HepG2 (cell line): ENCODE results near the gene TRIM4. TPM values are rescaled to one million over a fixed set of nuclear protein-coding genes. Genes with fewer than 3 reads are reported as not detected.

Experiments
- CHD2 ChIP-seq: IDR thresholded peaks from 2 replicates; pipeline ENCODE4 v1.6.1; 2011; ENCODE audit warnings: low read depth, low read length, improper control_type of control experiment
- GPN1 ChIP-seq: sonication (generic); formaldehyde crosslinking; IDR thresholded peaks from 2 replicates; pipeline ENCODE4 v1.5.1; 2020; ENCODE audit warnings: missing genetic modification reagents, borderline replicate concordance
- NPAS2 ChIP-seq: sonication (generic); formaldehyde crosslinking; IDR thresholded peaks from 2 replicates; pipeline ENCODE4 v1.8.0; 2022; ENCODE audit warnings: mild to moderate bottlenecking, missing genetic modification reagents, borderline replicate concordance
- NR2F2 ChIP-seq: IDR thresholded peaks from 2 replicates; pipeline ENCODE4 v1.6.1; 2012; ENCODE audit warnings: low read depth, inconsistent platforms, borderline replicate concordance
- U2AF2 ChIP-seq: fragments of 200-400 bp; formaldehyde crosslinking; IDR thresholded peaks from 2 replicates; pipeline ENCODE4 v1.6.1; 2017; ENCODE audit warnings: low read depth, mild to moderate bottlenecking, low read length
- ZNF225 ChIP-seq: sonication (generic); formaldehyde crosslinking; IDR thresholded peaks from 2 replicates; pipeline ENCODE4 v1.4.0; 2020; ENCODE audit warnings: mild to moderate bottlenecking, missing genetic modification reagents
- ZNF34 ChIP-seq: sonication (generic); formaldehyde crosslinking; IDR thresholded peaks from 2 replicates; pipeline ENCODE4 v1.4.0; 2020; ENCODE audit warnings: mild to moderate bottlenecking, missing genetic modification reagents, borderline replicate concordance
- ZNF446 ChIP-seq: sonication (generic); formaldehyde crosslinking; IDR thresholded peaks from 2 replicates; pipeline ENCODE4 v1.5.0; 2020; ENCODE audit warnings: mild to moderate bottlenecking, missing genetic modification reagents
- ZNF709 ChIP-seq: sonication (generic); formaldehyde crosslinking; IDR thresholded peaks from 2 replicates; pipeline ENCODE4 v1.5.0; 2020; ENCODE audit warnings: mild to moderate bottlenecking, missing genetic modification reagents
- ZNF773 ChIP-seq: sonication (generic); formaldehyde crosslinking; IDR thresholded peaks from 2 replicates; pipeline ENCODE4 v1.4.0; 2020; ENCODE audit warnings: missing genetic modification reagents, borderline replicate concordance
- ZNF790 ChIP-seq: sonication (generic); formaldehyde crosslinking; IDR thresholded peaks from 2 replicates; pipeline ENCODE4 v1.8.0; 2022; ENCODE audit warnings: missing genetic modification reagents, mild to moderate bottlenecking, borderline replicate concordance
- polyA plus RNA-seq, 8 experiments: library from polyadenylated mRNA; depleted of rRNA in 3 of 8; stranded (reverse) in 7 of 8; unstranded in 1 of 8; fragments of >200 nt; fragmentation: Illumina TruSeq in 4 of 8; extraction: Trizol in 4 of 8; gene quantifications; 2 replicates each; pipeline versions ENCODE4 v1.2.1 to v1.2.3, GENCODE V29; 2011 to 2016; ENCODE audit warnings: low read depth in 4 of 8, missing spikeins in 1 of 8, mixed read lengths in 1 of 8; ENCODE audit not compliant: insufficient read depth in 1 of 8
- total RNA-seq, 5 experiments: library from RNA; depleted of rRNA; stranded (reverse); fragments of >200 nt; fragmentation: Illumina TruSeq; extraction: Trizol; gene quantifications; 2 replicates each; pipeline ENCODE4 v1.2.3, GENCODE V29; 2016; ENCODE audit warnings: low read depth in 1 of 5
- TF ChIP-seq, protein P1 (sequence below): sonication (generic); formaldehyde crosslinking; IDR thresholded peaks from 2 replicates; pipeline ENCODE4 v1.4.0; 2020; ENCODE audit warnings: mild to moderate bottlenecking, missing genetic modification reagents, borderline replicate concordance
- TF ChIP-seq, protein P2 (sequence below): sonication (generic); formaldehyde crosslinking; conservative IDR thresholded peaks from 2 replicates; pipeline ENCODE4 v1.5.0; 2020; ENCODE audit warnings: missing genetic modification reagents
- TF ChIP-seq, protein P3 (sequence below): sonication (generic); formaldehyde crosslinking; IDR thresholded peaks from 2 replicates; pipeline ENCODE4 v1.4.0; 2020; ENCODE audit warnings: missing genetic modification reagents
- TF ChIP-seq, protein P4 (sequence below): sonication (generic); formaldehyde crosslinking; IDR thresholded peaks from 2 replicates; pipeline ENCODE4 v1.5.0; 2020; ENCODE audit warnings: mild to moderate bottlenecking, missing genetic modification reagents
- TF ChIP-seq, protein P5 (sequence below): sonication (generic); formaldehyde crosslinking; IDR thresholded peaks from 2 replicates; pipeline ENCODE4 v1.5.0; 2020; ENCODE audit warnings: missing genetic modification reagents

Gene TRIM4
- total and polyA plus RNA-seq, 2 of the 13 experiments (the other 11 are each of a cell fraction or from before 2014, with no cell fraction given) = 17.6 to 21.7 TPM

DNA sequence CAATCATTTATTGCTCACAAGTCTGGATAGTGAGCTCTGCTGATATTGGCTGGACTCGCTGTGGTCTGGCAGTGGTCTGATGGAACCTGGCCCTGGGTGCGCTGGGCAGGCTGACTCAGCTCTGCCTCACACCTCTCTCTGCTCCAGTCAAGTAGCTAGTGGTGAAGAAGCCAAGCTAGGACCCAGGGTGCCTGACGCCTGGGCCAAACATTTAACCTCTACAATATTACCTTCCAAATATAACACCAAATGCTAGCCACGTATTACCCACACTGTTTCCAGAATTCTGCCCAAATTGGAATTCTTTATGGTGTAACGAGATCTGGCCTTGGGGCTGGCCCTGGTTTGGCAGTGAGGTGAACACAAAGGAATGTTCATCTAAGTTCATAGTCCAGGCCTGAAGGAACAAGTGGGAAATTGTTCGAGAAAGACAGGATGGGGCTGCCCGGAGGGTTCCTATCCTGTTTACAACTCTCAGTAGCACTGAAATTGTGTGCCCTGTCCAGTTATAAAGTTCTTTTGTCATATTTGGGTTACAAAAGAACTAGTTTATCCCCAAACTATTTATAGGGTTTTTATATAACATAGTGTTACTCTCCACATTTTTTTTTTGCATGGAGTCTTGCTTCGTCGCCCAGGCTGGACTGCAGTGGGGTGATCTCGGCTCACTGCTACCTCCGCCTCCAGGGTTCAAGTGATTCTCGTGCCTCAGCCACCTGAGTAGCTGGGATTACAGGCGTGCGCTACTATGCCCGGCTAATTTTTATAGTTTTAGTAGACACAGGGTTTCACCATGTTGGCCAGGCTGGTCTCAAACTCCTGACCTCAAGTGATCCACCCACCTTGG is 58.8 kb downstream of the TRIM4 start (continued):
- TF ChIP-seq, protein P1, sequence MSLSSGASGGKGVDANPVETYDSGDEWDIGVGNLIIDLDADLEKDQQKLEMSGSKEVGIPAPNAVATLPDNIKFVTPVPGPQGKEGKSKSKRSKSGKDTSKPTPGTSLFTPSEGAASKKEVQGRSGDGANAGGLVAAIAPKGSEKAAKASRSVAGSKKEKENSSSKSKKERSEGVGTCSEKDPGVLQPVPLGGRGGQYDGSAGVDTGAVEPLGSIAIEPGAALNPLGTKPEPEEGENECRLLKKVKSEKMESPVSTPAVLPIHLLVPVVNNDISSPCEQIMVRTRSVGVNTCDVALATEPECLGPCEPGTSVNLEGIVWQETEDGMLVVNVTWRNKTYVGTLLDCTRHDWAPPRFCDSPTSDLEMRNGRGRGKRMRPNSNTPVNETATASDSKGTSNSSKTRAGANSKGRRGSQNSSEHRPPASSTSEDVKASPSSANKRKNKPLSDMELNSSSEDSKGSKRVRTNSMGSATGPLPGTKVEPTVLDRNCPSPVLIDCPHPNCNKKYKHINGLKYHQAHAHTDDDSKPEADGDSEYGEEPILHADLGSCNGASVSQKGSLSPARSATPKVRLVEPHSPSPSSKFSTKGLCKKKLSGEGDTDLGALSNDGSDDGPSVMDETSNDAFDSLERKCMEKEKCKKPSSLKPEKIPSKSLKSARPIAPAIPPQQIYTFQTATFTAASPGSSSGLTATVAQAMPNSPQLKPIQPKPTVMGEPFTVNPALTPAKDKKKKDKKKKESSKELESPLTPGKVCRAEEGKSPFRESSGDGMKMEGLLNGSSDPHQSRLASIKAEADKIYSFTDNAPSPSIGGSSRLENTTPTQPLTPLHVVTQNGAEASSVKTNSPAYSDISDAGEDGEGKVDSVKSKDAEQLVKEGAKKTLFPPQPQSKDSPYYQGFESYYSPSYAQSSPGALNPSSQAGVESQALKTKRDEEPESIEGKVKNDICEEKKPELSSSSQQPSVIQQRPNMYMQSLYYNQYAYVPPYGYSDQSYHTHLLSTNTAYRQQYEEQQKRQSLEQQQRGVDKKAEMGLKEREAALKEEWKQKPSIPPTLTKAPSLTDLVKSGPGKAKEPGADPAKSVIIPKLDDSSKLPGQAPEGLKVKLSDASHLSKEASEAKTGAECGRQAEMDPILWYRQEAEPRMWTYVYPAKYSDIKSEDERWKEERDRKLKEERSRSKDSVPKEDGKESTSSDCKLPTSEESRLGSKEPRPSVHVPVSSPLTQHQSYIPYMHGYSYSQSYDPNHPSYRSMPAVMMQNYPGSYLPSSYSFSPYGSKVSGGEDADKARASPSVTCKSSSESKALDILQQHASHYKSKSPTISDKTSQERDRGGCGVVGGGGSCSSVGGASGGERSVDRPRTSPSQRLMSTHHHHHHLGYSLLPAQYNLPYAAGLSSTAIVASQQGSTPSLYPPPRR (CRISPR knock-in tag) = no peak; the same call in 1 of the 2 replicates
- TF ChIP-seq GPN1 (CRISPR knock-in tag) = no peak
- no peak for TF ChIP-seq U2AF2
- TF ChIP-seq, protein P2, sequence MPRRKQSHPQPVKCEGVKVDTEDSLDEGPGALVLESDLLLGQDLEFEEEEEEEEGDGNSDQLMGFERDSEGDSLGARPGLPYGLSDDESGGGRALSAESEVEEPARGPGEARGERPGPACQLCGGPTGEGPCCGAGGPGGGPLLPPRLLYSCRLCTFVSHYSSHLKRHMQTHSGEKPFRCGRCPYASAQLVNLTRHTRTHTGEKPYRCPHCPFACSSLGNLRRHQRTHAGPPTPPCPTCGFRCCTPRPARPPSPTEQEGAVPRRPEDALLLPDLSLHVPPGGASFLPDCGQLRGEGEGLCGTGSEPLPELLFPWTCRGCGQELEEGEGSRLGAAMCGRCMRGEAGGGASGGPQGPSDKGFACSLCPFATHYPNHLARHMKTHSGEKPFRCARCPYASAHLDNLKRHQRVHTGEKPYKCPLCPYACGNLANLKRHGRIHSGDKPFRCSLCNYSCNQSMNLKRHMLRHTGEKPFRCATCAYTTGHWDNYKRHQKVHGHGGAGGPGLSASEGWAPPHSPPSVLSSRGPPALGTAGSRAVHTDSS (CRISPR knock-in tag) = no peak
- 0 out of 2 replicates have a peak, but pooled peaks have one; percentile 20 for TF ChIP-seq NR2F2
- TF ChIP-seq ZNF225 (CRISPR knock-in tag) = no peak
- TF ChIP-seq NPAS2 (CRISPR knock-in tag) = no peak
- TF ChIP-seq, protein P3, sequence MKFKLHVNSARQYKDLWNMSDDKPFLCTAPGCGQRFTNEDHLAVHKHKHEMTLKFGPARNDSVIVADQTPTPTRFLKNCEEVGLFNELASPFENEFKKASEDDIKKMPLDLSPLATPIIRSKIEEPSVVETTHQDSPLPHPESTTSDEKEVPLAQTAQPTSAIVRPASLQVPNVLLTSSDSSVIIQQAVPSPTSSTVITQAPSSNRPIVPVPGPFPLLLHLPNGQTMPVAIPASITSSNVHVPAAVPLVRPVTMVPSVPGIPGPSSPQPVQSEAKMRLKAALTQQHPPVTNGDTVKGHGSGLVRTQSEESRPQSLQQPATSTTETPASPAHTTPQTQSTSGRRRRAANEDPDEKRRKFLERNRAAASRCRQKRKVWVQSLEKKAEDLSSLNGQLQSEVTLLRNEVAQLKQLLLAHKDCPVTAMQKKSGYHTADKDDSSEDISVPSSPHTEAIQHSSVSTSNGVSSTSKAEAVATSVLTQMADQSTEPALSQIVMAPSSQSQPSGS (CRISPR knock-in tag) = peak; percentile 97
- TF ChIP-seq ZNF790 (CRISPR knock-in tag) = no peak
- no peak for TF ChIP-seq ZNF773 (CRISPR knock-in tag)
- TF ChIP-seq ZNF446 (CRISPR knock-in tag) = no peak
- TF ChIP-seq, protein P4, sequence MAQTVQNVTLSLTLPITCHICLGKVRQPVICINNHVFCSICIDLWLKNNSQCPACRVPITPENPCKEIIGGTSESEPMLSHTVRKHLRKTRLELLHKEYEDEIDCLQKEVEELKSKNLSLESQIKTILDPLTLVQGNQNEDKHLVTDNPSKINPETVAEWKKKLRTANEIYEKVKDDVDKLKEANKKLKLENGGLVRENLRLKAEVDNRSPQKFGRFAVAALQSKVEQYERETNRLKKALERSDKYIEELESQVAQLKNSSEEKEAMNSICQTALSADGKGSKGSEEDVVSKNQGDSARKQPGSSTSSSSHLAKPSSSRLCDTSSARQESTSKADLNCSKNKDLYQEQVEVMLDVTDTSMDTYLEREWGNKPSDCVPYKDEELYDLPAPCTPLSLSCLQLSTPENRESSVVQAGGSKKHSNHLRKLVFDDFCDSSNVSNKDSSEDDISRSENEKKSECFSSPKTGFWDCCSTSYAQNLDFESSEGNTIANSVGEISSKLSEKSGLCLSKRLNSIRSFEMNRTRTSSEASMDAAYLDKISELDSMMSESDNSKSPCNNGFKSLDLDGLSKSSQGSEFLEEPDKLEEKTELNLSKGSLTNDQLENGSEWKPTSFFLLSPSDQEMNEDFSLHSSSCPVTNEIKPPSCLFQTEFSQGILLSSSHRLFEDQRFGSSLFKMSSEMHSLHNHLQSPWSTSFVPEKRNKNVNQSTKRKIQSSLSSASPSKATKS (CRISPR knock-in tag) = no peak
- TF ChIP-seq, protein P5, sequence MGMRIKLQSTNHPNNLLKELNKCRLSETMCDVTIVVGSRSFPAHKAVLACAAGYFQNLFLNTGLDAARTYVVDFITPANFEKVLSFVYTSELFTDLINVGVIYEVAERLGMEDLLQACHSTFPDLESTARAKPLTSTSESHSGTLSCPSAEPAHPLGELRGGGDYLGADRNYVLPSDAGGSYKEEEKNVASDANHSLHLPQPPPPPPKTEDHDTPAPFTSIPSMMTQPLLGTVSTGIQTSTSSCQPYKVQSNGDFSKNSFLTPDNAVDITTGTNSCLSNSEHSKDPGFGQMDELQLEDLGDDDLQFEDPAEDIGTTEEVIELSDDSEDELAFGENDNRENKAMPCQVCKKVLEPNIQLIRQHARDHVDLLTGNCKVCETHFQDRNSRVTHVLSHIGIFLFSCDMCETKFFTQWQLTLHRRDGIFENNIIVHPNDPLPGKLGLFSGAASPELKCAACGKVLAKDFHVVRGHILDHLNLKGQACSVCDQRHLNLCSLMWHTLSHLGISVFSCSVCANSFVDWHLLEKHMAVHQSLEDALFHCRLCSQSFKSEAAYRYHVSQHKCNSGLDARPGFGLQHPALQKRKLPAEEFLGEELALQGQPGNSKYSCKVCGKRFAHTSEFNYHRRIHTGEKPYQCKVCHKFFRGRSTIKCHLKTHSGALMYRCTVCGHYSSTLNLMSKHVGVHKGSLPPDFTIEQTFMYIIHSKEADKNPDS (CRISPR knock-in tag) = no peak
- no peak for TF ChIP-seq CHD2
- no peak for TF ChIP-seq ZNF709 (CRISPR knock-in tag)
- no peak for TF ChIP-seq ZNF34
